GM19468 (cell line): ENCODE data around the gene IGSF3.

Source experiments
- ATAC-seq: cut with Tn5 transposase; IDR thresholded peaks from one replicate; pipeline ENCODE4 v1.9.1; 2021; ENCODE audit warnings: mild to moderate bottlenecking, moderate library complexity, moderate number of reproducible peaks; ENCODE audit not compliant: unreplicated experiment; ENCODE audit errors: extremely low read depth

Gene IGSF3

GRCh38 chr1:116690396-116690848, 22.9 kb upstream of the IGSF3 start:
- ATAC-seq = no peak

DNA sequence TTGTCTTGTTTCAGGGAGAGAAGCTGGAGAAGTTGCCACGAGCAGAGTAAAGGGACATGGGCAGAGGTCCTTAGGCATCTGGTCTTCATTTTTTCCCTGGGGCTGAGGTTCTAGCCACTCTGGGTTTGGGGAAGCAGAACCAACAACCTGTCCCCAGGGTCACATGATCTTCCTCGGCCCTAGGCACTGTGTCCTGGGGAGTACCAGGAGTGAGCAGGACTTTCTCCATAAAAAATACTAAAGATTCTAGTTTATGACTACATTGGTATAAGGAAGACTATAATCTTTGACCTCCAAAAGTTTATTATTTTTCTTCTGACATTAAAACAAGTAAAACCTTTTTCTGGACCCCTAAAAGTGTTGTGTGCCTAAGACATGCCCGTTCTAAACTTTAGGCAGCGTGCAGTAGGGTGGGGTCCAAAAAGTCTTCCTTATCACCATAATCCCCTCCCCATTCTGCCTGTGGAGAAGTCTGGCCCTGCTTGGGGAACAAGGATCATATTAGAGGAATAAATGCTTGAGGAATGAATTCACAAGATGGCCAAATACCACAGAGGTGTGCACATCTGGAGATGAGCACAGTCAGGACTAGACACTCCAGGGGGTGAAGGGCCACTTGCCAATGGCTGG, 19.3 kb upstream of the IGSF3 start:
- no peak for ATAC-seq

GRCh38 chr1:116686175-116686574, 18.6 kb upstream of the IGSF3 start:
- no peak for ATAC-seq

DNA sequence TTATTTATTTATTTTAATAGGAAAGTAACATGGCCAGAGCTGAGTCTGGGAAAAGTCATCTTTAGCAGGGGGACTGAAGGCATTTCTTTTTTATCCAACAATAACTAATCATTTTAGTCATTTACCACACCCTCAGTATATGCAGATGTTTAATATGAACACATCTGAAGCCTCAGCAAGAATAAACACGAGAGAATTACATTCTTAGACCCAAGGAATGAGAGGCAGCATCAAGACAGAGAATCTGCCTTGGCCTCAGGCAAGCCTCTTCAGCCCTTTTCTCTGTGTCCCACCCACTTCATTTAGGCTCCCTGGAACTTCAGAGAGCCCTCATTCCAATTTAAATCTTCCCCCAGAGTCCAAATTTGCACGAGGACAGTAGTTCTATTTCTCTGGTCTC, 17.0 kb upstream of the IGSF3 start:
- no peak for ATAC-seq

GRCh38 chr1:116682641-116683221, 15.2 kb upstream of the IGSF3 start:
- ATAC-seq = no peak

- no peak for ATAC-seq
Observed at GRCh38 chr1:116681343-116681899, 13.9 kb upstream of the IGSF3 start.

- ATAC-seq = no peak
Observed at GRCh38 chr1:116680752-116681151, 13.2 kb upstream of the IGSF3 start.

- ATAC-seq = no peak
Observed at GRCh38 chr1:116679828-116680628, 12.5 kb upstream of the IGSF3 start.

- ATAC-seq = no peak
Observed at GRCh38 chr1:116679091-116679827, 11.7 kb upstream of the IGSF3 start.

DNA sequence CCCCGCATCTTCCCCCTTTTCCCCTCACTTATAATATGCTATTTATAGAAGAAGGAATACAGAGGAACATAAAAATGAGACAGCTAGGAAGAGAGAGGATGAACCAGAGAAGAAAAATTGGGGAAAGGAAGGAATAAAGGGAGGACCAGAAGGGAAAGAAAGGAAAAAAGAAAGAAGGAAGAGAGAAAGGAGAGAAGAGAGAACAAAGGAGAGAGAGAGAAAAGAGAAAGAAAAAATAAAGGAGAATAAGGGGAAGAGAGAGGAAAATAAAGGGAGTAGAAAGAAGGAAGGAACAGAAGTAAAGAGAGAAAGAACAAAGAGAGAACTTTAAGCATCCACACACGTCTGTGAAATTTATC, 11.2 kb upstream of the IGSF3 start:
- no peak for ATAC-seq

GRCh38 chr1:116677474-116678062, 10.0 kb upstream of the IGSF3 start:
- ATAC-seq = no peak

- ATAC-seq = no peak
Observed at GRCh38 chr1:116676291-116676690, 8.8 kb upstream of the IGSF3 start.

GRCh38 chr1:116674751-116675150, 7.2 kb upstream of the IGSF3 start:
- ATAC-seq = no peak

DNA sequence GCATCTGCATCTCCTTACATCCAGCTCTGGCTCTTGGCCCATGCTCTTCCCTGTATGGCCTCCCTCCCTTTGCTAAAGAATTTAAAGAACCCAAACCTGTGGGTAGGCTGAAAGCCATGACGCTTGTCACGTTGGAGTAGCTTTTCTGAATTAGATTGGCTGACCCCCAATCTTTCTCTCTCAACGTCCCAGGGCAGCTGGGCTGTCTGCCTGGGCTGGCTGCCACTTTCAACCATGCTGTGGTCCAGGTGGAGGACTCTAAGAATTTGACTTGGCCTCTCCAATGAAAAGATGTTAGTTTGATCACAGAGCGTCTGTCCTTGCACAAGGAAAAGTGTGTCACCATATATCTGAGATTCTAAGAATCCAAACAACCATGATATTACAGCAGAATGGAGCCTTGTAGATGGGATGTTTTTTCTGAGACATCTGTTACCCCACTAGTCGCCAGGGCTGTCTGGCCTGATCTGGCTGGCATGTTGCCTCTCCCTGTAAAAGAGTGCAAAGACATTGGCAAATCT, 6.5 kb upstream of the IGSF3 start:
- no peak for ATAC-seq

DNA sequence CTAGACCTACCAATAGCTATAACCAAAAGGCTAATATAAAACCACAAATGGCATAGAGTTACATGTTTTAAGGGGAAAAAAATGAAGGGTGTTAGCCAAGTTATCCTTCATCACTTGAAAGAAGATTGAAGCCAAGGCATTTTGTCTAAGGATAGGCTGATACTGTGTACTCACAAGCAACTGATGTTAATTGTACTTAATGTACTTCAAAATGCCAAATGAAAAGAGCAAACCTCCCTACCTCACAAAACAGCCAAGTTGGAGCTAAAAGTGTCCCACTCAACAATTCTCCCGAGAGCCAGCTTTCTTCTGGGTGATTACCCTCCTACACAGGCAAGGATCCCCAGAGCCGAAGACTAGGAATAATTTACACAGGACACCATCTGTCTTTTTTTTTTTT, 4.4 kb upstream of the IGSF3 start:
- ATAC-seq = no peak

DNA sequence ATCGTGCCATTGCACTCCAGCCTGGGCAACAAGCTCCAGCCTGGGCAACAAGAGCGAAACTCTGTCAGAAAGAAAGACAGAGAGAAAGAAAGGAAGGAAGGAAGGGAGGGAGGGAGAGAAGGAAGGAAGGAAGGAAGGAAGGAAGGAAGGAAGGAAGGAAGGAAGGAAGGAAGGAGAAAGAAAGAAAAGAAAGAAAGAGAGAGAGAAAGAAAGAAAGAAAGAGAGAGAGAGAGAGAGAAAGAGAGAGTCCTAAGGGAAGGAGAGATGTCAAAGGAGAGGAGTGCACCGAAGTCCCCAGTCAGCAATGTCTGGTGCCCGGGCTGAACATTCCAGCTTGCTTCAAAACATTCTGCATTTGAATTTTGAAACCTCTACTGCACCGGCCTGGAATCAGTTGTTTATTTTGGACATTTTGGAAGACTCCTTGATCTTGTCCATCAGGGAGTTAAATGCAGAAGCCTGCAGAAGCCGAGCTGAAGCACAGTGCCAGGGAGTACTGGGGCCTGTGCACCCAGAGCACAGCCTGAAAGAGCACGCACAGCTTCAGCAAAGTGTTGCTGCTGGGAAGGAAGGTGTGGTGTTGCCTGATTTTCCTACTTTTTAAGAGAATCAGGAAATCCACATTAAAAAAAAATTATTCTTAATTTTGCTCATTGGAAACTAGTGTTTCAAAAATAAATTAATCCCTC, 3.7 kb upstream of the IGSF3 start:
- no peak for ATAC-seq

DNA sequence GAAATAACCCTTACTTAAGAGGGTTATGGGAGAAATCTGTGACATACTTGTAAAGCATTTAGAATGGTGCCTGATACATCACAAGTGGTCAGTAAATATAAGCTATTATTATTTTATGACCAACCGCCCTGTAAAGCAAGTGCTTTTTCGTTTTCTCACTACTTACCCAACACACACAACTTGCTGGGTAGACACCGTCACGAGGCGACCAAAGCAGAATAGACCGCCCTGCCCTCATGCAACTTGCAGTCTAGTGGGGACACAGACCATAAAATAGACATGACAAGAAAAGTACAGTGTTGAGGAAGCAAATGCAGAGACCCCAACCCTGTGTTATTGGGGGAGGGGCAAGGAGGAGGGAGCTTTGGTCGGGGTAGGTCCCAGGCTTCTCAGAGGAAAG, 744 bp upstream of the IGSF3 start:
- no peak for ATAC-seq

DNA sequence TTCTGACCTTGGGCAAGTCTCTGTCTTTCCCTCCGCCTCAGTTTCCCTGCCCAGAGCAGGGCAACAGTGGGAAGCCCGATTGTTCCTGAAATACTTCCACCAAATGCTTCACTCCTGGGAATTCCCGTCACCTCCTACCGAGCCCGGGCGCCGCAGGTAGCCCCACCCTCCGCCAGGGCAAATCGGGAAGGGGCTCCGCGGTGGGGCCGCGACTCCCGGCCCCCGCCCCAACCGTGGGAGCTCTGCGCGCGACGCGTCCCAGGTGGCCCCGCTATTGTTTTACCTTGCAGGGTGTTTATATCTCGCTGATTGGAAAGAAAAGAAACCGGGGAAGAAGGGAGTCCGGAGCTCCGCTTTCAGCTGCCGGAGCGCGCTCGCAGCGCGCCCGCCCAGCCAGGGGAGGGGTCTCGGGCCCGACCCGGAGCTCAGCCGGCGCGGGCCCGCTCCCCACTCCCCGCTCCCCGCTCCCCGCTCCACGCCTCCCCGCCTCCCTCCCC, 407 bp downstream of the IGSF3 start:
- no peak for ATAC-seq
